Activated CD4-positive, alpha-beta T cell treated with anti-CD3 and anti-CD28 coated beads, Interleukin-2, amount 50 U/mL, for 48 hours (primary cell): ENCODE data around the gene TMUB1.

Experiments used
- DNase-seq, 2 experiments: peaks; one replicate each; pipeline ENCODE4 v3.0.0-alpha.2; 2020

The TMUB1 gene

DNA sequence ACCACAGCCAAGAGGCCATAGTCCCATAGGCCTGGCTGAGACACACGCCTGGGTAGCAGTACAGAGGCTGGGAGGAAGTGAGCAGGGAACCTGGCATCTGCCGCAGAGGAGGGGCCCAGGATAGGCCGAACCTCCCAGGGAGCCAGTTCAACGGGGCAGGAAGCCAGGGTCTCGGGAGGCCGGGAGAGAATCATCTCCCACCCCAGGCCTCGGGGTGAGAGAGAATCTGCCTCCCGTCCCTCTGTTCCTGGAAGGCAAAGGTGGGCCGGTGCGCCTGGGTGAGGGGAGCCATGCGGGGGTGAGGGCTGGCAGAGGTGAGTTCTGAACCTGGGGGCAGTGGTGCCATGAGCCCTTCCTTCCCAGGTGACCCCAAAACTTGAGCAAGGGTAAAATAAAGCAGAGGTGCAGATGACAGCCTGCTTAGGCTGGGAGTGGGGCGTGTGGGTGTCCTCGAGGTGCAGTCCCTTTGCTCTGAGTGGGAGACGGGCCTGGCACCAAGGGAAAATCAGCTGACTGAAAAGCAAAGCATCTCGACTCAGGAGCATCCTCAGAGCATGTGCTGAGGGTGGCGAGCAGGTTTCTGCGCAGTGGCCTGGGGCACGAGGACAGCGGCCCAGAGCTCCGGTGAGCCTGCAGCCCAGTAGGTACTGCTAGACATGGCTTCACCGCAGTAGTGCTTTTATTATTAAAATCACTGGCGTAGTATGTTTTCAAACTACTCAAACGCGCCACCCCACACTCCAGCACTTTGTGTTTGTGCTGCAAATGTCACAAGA is 18.5 kb upstream of the TMUB1 start:
- no peak for DNase-seq

DNA sequence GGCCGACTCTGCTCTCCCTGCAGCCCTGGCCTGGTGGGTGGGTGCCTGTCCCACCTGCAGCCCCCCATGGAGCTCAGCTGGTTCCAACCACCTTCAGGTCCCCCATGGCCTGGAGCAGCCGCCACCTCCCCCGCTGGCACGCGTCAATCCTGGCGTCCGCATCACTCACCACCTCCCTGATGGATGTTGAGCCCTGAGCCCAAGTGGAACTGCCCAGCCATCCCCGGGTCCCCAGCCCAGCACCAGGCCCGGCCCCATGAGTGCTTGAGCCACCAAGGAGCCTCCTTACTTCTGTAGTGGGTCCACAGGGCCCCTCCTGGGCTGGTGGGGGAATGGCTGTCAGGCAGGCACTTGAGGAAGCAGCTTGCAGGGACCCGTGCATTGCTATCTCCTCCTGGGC is 17.6 kb upstream of the TMUB1 start:
- no peak for DNase-seq

DNA sequence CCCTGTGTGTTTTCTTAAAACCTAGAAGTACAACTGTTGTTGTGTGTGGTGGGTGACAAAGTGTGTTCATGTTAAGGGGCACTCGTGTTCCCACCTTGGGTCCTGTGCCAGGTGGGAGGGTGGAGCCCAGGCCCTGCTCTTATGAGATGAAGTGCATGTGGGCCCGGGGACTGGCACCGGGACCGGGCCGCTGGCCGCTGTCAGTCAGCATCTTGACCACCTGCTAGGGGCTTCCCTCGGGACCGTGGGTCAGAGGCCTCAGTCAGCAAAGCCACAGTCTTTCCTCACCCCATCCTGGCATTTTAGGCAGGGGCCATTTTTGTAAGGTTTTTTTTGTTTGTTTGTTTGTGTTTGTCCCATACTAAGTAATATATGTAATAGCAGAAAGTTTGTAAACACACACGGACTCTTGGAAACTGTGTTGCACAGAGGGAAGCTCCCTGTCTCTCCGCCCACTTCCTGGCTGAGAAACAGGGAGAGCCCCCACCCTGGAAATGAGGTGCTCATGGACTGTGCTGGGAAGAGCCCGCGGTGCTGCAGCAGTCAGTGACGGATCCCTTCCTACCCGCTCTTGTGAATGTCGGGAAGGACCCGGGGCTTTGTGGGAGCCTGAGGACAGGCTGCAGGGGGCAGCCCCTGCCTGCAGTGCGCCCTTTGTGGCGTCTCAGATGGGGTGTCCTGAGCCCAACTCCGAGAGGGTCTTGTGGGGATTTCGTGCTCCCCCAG is 16.4 kb upstream of the TMUB1 start:
- DNase-seq, result no peak

DNA sequence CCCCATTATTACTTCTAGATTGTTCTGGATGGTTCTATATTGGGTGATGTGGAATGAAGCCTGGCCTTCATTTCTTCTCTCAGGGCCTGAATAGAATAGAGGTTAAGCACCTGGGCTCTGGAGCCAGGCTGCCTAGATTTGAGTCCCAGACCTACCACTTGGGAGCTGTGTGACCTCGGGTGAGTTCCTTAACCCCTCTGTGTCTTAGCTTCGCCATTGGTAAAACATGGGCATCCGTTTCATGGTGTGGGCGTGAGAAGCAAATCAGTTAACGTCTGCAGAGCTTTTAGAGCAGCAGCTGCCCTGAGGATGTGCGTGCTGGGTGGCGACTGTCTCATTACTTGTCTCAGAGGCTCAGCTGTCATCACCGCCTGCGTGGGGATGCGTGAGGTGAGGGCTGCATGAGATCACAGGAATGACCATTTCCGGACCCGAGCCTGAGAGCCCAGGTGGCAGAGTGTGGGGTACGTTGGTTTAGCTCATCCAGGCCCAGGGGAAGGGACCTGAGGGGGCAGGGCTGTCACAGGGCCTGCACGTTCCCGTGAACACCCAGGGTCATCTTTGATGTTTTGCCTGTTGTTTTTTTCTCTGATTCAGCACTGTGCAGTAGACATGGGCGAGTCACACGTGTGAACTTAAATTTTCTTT is 12.7 kb upstream of the TMUB1 start:
- no peak for DNase-seq

DNA sequence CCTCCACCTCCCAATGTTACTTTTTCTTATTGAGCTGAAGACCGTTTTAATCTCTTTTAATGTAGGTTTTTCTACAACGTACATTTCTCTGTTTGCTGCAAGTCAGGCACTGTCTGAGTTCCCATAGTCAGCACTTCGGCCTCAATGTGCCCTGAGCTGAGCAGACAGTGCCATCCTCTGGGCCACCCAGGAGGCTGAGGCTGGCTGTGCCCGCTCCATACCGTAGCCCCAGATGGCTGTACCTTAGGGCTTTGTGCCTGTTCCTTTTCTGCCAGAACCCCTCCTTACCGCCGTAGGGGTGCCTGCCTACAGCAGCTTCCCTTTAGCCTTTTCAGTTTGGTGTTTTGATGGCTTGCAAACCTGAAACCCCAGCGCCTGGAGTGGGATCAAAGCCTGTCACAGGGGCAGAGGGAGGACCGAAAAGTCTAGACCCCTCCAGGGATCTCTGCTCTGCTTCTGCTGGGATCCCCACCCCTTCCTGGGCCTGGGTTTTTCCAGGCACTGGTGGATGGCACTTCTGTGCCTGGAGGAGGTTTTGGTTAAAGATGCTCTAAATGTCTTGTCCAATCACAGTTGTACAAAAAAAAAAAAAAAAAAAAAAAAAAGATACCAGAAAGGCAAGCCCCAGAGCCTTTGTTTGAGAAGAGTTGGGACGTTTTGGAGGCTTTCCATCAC is 12.0 kb upstream of the TMUB1 start:
- DNase-seq, result no peak

DNA sequence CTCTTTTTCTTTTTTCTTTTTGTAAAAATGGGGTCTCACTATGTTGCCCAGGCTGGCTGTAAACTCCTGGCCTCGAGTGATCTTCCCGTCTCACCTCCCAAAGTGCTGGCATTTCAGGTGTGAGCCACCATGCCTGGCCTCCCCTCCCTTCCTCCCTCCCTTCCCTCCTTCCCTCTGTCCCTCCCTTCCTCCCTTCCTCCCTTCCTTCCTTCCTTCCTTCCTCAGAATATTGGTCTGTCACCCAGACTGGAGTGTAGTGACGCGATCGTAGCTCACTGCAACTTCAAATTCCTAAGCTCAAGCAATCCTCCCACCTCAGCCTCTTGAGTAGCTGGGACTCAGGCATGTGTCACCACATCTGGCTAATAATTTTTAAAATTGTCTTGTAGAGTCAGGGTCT is 11.4 kb upstream of the TMUB1 start:
- DNase-seq, result no peak

DNA sequence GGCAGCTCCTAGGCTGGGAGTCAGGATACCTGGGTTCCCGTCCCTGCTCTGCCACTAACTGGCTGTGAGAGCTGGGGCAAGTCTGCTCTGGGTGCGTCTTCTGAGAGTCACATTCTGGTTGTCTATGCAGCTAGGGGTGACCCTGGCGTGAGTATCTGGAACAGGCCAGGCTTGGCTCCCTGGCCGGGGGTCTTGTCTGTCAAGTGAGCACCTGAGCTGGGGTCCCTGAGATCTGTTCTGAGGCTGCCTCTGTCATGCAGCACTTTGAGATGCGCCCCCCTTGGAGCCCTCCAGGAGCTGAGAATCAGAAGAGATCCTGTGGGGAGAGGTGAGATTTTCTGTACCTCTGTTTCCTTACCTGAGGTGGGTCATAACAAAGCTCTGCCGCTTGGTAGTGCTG is 10.5 kb upstream of the TMUB1 start:
- DNase-seq, result no peak

DNA sequence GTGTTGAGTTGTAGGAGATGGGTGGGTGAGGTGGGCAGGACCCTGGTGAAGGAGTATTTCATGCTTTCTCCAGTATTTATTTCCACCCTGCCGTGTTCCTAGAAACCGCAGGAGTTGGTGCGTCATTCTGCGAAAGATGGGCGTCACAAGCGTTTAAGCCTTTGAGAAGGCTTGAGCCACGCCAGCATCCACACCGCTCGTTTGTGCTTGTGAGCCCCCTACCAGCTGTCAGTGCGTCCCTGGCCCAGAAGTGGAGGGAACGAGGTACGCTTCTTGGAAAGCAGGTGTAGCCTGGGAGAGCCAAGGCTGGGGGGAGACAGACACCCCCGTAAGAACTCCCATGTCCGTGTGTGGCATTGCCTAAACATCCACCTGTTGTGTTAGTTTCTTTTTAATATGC is 8.7 kb upstream of the TMUB1 start:
- DNase-seq, result no peak

DNA sequence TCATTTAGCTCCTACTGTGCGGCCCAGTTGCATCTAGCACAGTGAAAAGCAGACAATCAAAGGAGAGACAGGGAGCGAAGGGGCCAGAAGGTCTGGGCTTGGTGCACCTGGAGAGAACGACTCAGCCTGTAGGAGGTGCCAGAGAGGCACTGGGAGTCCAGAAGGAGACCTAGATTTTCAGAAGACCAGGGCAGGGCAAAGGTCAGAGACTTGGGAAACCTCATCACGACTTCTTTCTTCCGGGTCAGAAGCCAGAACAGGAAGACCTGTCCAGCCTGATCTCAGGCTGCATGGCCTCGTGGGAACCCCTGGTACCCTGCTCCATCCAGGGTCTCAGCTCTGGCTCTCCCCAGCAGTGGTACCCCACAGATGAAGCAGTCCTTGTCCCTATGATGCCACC is 8.1 kb upstream of the TMUB1 start:
- peak in 1 of 2 experiments; percentile 46 for DNase-seq

DNA sequence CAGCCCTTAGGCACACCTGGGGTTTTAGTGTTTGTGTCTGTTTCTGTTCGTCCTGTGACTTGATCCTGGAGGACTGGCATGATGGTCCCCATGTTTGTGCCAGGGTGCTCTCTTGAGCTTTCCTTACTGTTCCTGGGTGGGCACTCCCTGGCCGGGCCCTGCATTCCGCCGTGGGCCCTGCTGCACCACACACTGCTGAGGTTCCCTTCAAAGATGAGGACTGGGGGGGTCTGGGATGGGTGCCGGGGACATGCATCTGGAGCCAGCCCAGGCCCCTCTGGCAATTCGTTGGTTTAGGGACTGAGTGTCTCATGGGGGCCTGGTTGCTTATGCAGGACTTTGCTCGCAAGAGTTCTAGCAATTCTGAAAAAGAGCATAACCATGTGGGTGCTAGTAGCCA is 7.7 kb upstream of the TMUB1 start:
- DNase-seq, result no peak

DNA sequence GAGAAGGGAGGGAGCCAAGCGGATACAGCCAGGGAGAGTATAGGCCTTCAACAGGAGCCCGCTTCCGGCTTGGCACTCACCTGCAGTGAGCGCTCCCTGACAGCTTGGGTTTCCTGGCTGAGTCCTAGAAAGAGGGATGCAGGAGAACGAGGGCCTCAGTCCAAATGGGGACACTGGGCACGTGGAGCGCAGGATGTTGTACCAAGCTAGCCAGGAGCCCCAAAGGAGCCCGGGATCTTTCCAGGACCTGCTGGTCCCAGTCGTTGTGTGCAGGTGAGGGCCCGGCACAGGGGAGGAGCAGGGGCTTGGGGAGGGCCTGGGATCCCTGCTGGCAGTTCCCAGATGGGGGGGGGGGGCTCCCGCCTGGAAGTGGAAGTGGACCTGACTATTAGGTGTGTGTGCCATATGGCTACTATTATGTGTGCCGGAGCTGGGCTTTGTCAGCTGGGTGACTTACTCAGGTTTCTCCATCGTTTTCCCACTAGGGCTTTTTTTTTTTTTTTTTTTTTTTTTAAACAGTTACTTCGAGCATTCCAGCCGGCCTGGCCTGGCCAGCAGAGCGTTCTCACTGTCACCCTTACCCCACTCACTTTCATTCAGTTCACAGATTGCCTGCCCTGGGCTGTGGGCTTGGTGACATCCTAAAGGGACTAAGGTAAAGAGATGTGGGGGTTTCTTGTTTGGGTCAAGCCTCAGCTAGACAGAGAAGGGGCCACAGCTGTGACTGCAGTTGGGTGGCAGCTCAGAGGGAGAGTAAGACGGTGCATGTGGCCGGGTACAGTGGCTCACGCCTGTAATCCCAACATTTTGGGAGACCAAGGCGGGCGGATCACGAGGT is 6.8 kb upstream of the TMUB1 start:
- no peak for DNase-seq

DNA sequence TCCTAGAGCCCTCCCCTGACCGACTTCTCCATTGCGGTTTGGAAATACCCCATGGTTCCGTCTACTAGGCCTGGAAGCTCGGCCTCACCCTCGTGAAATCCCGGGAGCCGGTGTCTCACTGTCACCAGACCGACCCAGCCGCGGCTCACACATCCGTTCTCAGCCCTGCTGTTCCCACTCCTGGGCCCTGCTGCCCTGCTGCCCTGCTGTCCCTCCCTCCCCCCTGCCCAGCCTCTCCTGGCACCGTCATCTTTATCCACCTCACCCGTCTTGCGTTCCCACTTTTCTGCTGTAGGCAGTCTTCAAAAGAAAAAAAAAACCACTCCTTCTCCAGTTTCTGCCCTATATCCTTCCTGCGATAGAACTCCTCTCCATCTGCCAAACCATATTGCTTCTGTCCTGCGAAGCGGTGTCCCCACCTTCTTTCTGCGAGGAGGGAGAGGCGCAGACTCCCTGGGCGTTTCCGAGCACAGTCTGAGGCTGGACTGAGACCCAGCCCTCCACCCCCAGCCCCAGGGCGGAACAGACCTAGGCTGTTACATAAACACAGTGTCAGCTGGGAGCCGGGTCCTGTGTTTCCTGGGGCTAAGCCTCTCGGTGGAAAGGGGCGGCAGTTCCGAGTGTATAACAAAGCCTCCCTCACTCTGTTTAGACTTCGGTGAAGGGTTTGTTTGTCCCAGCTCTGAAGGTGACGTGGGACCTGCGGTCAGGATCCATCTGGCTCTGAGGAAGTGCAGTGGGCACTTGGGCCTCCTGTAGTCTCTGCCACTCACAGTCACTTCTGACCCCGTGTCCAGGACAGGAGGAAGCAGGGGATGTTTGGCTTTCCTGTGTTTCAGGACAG is 5.8 kb upstream of the TMUB1 start:
- DNase-seq, result no peak

DNA sequence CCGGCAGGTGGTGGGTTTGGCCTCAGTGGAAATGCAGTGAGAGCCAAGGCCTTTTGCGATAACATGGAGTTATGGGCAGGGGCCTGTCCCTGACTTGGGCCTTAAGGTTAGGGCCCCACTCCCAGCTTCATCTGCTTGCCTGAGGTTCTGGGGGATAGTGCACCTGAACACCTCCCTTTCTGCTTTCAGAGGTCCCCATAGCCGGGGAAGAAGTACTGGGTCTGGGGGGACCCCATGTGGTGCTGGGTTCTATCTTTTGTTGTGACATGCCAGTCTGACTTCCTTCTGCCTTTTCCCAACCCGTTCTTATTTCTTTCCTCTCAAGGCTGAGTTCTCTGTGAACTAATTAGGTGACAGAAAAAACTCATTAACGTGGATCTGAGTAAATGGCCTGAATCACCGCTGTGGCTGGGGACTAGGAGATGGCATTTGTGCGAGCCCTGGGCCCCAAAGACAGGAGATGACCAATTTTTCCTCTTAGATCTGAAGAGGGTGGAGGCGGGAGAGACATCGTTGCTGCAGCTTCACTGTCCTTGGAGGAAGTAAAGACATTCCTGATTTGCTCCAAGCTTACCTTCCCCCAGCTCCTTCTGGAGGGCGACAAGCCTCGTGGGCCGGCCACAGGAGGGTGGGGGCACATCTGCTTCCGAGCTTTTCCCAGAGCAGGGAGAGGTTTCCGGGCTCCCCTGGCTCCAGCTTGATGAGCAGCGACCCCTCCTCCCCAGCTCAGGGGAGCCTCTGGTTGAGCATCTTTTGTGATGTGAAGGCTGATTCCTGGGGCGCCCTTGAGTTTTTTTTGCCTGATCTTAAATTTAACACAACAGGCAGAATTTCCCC is 4.9 kb upstream of the TMUB1 start:
- no peak for DNase-seq

DNA sequence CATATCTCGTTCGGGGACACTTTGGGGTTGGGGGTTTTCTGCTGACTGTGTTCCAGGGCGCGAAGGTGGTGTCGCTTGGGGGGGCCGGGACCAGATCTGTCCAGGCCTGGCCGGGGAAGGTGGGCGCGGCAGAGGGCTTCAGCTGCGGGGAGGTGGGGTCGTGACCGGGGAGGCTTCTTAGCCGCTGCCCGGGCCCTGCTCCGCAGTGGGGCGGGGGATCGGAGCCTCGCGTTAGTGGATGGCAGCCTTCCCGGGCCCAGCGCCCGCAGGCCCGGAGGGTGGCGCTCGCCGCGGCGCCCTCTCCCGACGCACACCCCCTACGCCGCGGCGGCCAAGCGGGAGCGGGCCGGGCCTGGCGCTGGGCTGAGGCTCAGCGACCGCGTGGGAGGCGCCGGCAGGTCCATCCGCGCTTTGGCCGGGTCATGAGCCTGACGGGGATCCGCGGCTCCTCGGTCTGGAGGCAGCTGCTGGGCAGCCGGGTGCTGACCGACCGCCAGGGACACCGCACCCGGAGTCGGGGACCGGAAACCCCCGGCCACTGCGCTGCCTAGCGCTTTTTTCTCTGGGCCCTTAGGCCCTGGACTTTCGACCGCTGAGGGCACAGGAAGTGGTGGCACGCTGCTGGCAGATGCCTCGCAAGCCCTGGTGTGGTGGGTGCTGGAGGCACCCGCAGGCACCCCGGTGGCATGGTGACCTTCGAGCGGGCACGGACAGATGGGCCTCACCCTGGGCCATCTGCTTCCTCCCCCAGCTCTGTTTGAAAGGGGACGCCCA is 4.1 kb upstream of the TMUB1 start:
- peak in 1 of 2 experiments; percentile 43 for DNase-seq

DNA sequence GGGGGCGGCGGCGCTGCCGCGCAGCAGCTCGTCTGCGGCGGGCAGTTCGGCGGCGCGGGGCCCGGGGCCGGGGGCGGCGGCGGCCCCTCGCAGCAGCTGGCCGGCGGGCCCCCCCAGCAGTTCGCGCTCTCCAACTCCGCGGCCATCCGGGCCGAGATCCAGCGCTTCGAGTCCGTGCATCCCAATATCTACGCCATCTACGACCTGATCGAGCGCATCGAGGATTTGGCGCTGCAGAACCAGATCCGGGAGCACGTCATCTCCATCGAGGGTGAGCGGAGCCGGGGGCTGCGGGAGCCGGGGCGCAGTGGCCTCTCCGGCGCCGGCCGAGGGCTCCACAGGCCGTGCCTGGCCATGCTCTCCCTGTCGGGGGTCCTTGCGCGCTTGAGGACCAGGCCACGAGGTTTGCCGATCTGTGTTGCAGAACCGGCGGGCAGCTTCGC is 3.5 kb upstream of the TMUB1 start:
- peak in 1 of 2 experiments; percentile 47 for DNase-seq

DNA sequence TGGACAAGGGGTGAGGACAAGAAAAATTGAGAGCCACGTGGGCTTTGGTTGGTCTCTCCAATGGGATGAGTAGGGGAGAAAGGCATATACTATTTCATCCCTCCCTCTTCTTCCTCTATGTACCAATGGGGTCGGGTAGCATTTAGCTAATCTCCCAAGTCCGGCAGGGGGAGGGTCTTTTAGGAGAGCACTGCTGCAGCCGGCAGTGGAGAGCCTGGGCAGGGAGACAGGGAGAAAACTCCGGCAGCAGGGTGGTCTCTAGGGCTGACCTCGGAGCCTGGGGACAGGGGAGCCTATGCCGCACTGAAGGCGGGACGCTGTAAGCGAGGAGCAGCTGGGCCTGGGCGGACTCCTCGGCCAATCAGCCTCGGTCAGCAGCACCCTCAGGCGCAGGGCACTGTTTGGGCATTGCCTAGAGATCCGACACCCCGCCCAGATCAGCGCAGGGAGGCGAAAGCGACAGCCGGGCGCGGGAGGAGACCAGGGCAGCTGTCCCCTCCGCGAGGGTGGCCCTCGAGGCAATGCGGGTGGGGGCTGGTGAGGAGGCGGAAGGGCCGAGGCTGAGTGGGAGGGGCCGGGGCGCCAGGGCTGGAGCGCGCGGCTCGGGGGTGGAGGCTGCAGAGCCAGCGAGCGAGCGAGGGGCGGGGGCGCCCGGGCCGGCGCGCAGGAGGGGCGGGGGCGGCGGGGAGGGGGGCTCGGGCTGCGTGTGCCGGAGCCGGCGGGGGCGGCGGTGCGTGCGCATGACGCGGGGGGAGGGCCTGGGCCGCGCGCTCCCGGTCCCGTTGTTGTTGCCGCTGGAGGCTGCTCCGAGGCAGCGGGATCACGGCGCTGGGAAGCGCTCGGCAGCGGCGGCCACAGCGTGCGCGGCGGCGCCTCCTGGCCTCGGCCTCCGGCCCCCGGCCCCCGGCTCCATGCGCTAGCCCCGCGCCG is 2.7 kb upstream of the TMUB1 start, which contains the start of gene AGAP3:
Gene AGAP3, plus strand, starts transcription at position 785 of the 930 bp plus-strand sequence. CDS start 267 bp downstream, outside the sequence.
- DNase-seq, result peak; percentile 61 to 62

DNA sequence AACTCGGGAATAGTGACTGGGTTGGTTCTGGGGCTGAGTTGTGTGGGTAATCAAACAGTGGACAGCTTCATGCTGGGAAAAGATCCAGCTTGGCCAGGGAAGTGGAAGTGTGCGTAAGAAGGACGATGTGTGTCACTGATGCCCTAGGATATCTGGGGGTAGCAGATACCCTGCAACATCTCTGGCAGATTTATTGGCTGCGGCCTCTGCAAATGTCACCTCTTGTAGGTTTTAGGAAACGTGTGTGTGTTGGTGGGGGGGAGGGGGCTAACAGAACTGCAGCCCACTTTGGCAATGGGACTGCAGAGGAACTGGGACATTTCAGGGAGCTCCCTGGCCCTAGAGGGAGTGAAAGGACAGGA is 2.0 kb upstream of the TMUB1 start:
- no peak for DNase-seq

DNA sequence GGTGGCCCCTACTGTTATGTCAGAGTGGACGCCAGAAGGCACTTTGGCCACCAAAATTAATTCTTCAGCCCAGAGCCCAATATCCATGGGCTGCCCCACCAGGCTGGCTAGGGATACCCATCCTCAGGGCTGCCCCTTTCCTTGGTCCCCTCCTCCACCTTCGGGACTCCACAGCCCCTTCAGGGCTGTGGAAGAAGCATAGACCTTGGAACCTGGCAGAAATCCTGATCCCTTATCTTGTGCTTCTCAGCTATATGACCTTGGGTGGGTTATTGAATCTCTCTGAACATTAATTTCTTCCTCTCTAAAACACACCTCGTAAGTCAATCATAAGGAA is 499 bp upstream of the TMUB1 start:
- no peak for DNase-seq
